ENCODE data around the gene EN2. TPM values are rescaled to one million over a fixed set of nuclear protein-coding genes. Genes with fewer than 3 reads are reported as not detected.

Gene EN2
- total and polyA plus RNA-seq, 2 of the 4 experiments (the other 2 are of a cell fraction): not detected

GRCh38 chr7:155493744-155494538 lies 36.0 kb downstream of the EN2 start:
- Histone ChIP-seq H3K9me1 (ENCODE audit: insufficient read depth, low read length) (no peaks in the 10 kb centered on the region), H3K18ac (ENCODE audit: low read depth, low read length) (no peak overlapping the region), H2AFZ (replicated peaks; ENCODE audit: low read length, poor library complexity) (no peak overlapping the region), H3K23ac (ENCODE audit: low read depth, low read length) (no peak overlapping the region), H3K4me3 (ENCODE audit: insufficient read depth, low read depth, low read length) (no peak overlapping the region), H3K56ac (ENCODE audit: extremely low read depth, insufficient read depth, low read length) (no peak overlapping the region), H3K36me3 (ENCODE audit: control insufficient read depth, insufficient read depth, low read length) (no peaks in the 10 kb centered on the region), H3K9ac (ENCODE audit: low read depth, low read length) (no peak overlapping the region), H3K4me1 (ENCODE audit: control insufficient read depth, insufficient read depth, low read length) (no peaks in the 10 kb centered on the region), H2BK15ac (ENCODE audit: low read depth, low read length) (no peak overlapping the region), H4K91ac (ENCODE audit: insufficient read depth, low read depth, low read length) (no peak overlapping the region), H2BK5ac (ENCODE audit: low read depth, low read length, poor library complexity, severe bottlenecking) (no peak overlapping the region), H2BK20ac (ENCODE audit: low read depth, low read length) (no peak overlapping the region), H4K8ac (ENCODE audit: low read depth in 2 of 2, low read length in 2 of 2) (no peak overlapping the region), H3K9me3 (ENCODE audit: control insufficient read depth, insufficient read depth, low read length) (no peaks in the 10 kb centered on the region), H3K27ac (ENCODE audit: insufficient read depth, low read length) (no peak overlapping the region), H4K5ac (ENCODE audit: low read depth, low read length) (no peak overlapping the region), H2AK9ac (replicated peaks; ENCODE audit: low read depth, low read length, poor library complexity) (no peak overlapping the region), H4K20me1 (ENCODE audit: insufficient read depth, low read length) (no peaks in the 10 kb centered on the region), H2AK5ac (ENCODE audit: low read depth, low read length) (no peak overlapping the region), H3K79me1 (ENCODE audit: low read depth in 1 of 2, low read length in 2 of 2) (no peaks in the 10 kb centered on the region), H3K27me3 (ENCODE audit: control insufficient read depth, insufficient read depth, low read length) (peaks cover 3% of the 10 kb centered on the region), H2BK120ac (ENCODE audit: low read depth, low read length) (no peak overlapping the region), H3K4ac (ENCODE audit: low read depth, low read length) (no peak overlapping the region), H3K4me2 (ENCODE audit: low read depth, low read length) (no peak overlapping the region), H3K14ac (replicated peaks; ENCODE audit: low read depth, low read length) (no peak overlapping the region)
- POLR2A ChIA-PET (ENCODE audit: unreplicated experiment): no interaction called here
- dilution Hi-C loops (cut with HindIII; ENCODE audit: low sequenced_read_pairs, unreplicated experiment): no loop called here
- TF ChIP-seq RFX5 (IDR thresholded peaks at IDR 0.05; ENCODE audit: low read depth, low read length): no peak
- TF ChIP-seq BHLHE40 (IDR thresholded peaks at IDR 0.05; ENCODE audit: low read depth, low read length): no peak
- no peak for TF ChIP-seq MXI1 (IDR thresholded peaks at IDR 0.05; ENCODE audit: borderline replicate concordance, low read depth, low read length)
- no peak for TF ChIP-seq USF2 (IDR thresholded peaks at IDR 0.05; ENCODE audit: low read depth, low read length)
- TF ChIP-seq ELK1 (IDR thresholded peaks at IDR 0.05; ENCODE audit: borderline replicate concordance, low read depth, low read length): no peak
- TF ChIP-seq CEBPB (IDR thresholded peaks at IDR 0.05; ENCODE audit: low read depth, low read length): no peak
- no peak for TF ChIP-seq FOS (IDR thresholded peaks at IDR 0.05; ENCODE audit: low read depth, low read length)
- TF ChIP-seq MAZ (IDR thresholded peaks at IDR 0.05; ENCODE audit: borderline replicate concordance, low read depth, low read length): no peak
- no peak for TF ChIP-seq SMC3 (IDR thresholded peaks at IDR 0.05; ENCODE audit: low read depth, low read length)
- no peak for TF ChIP-seq POLR2A (IDR thresholded peaks at IDR 0.05; ENCODE audit: low read depth, low read length)
- no peak for TF ChIP-seq NFE2L2 (IDR thresholded peaks at IDR 0.05; ENCODE audit: low read depth, low read length)
- TF ChIP-seq RCOR1 (IDR thresholded peaks at IDR 0.05; ENCODE audit: insufficient replicate concordance, low read length): no peak
- TF ChIP-seq RAD21 (IDR thresholded peaks at IDR 0.05; ENCODE audit: low read length): no peak
- TF ChIP-seq CHD1 (IDR thresholded peaks at IDR 0.05; ENCODE audit: low read depth, low read length): no peak
- TF ChIP-seq CTCF (conservative IDR thresholded peaks at IDR 0.05; ENCODE audit: low read depth, low read length): no peak
- TF ChIP-seq MAFK (IDR thresholded peaks at IDR 0.05; ENCODE audit: low read depth, low read length): no peak
- 71% methylated on average over 19 of the region's 33 CpGs; no CpG with 5 or more reads in 1 of the 2 experiments for WGBS, 2 experiments (ENCODE audit: extremely low coverage in 2 of 2, insufficient read length in 1 of 2)
- intact Hi-C loops (cut with micrococcal nuclease): no loop called here
- CTCF ChIA-PET: no interaction called here
- in situ Hi-C loops (cut with MboI; ENCODE audit: low sequenced_read_pairs): no loop called here
- no TSS peak for BruUV-seq (replicated peaks)
- no peak for ATAC-seq (ENCODE audit: low read depth)
- no peak for DNase-seq
